ENCODE results near the gene DISC1. TPM values are rescaled to one million over a fixed set of nuclear protein-coding genes. Genes with fewer than 3 reads are reported as not detected.

Gene DISC1
- total and polyA plus RNA-seq, 2 experiments from 2014 or later = 6.5 to 11.5 TPM

GRCh38 chr1:232011961-232012360, 385.4 kb downstream of the DISC1 start:
- H3K9me3 ChIP-seq (ENCODE audit: low read depth) = no peaks in the 10 kb centered on the region
- DNase-seq (ENCODE audit: low read depth in 1 of 2, low spot score in 1 of 2) = no peak
- H3K27ac ChIP-seq = no peak overlapping the region
- H3K27me3 ChIP-seq = no peaks in the 10 kb centered on the region
- peaks cover 23% of the 10 kb centered on the region for H3K4me1 ChIP-seq (ENCODE audit: low read depth)
- no peak for TF ChIP-seq CTCF (IDR thresholded peaks at IDR 0.05; ENCODE audit: low read depth, low read length)
- H3K4me3 ChIP-seq = no peak overlapping the region
- H3K36me3 ChIP-seq = no peaks in the 10 kb centered on the region

GRCh38 chr1:232012773-232013386, 386.3 kb downstream of the DISC1 start:
- Histone ChIP-seq H3K27ac (no peak overlapping the region), H3K4me3 (no peak overlapping the region), H3K4me1 (ENCODE audit: low read depth) (peaks cover 23% of the 10 kb centered on the region), H3K27me3 (no peaks in the 10 kb centered on the region), H3K9me3 (ENCODE audit: low read depth) (no peaks in the 10 kb centered on the region), H3K36me3 (no peaks in the 10 kb centered on the region)
- no peak for TF ChIP-seq CTCF (IDR thresholded peaks at IDR 0.05; ENCODE audit: low read depth, low read length)
- DNase-seq (ENCODE audit: low read depth in 1 of 2, low spot score in 1 of 2) = peak; percentile 30 to 90

GRCh38 chr1:232014941-232015340, 388.4 kb downstream of the DISC1 start:
- no peaks in the 10 kb centered on the region for H3K36me3 ChIP-seq
- H3K27ac ChIP-seq = no peak overlapping the region
- H3K4me1 ChIP-seq (ENCODE audit: low read depth) = peaks cover 23% of the 10 kb centered on the region
- no peaks in the 10 kb centered on the region for H3K9me3 ChIP-seq (ENCODE audit: low read depth)
- no peak overlapping the region for H3K4me3 ChIP-seq
- no peak for TF ChIP-seq CTCF (IDR thresholded peaks at IDR 0.05; ENCODE audit: low read depth, low read length)
- no peaks in the 10 kb centered on the region for H3K27me3 ChIP-seq
- DNase-seq (ENCODE audit: low read depth in 1 of 2, low spot score in 1 of 2) = peak in 1 of 2 donors; percentile 15

- no peak overlapping the region for H3K27ac ChIP-seq
- no peaks in the 10 kb centered on the region for H3K27me3 ChIP-seq
- H3K36me3 ChIP-seq = no peaks in the 10 kb centered on the region
- no peak for TF ChIP-seq CTCF (IDR thresholded peaks at IDR 0.05; ENCODE audit: low read depth, low read length)
- no peaks in the 10 kb centered on the region for H3K9me3 ChIP-seq (ENCODE audit: low read depth)
- no peak overlapping the region for H3K4me3 ChIP-seq
- peaks cover 23% of the 10 kb centered on the region for H3K4me1 ChIP-seq (ENCODE audit: low read depth)
- DNase-seq (ENCODE audit: low read depth in 1 of 2, low spot score in 1 of 2) = no peak
Observed at GRCh38 chr1:232016616-232017015, 390.0 kb downstream of the DISC1 start.

GRCh38 chr1:232017057-232017456, 390.5 kb downstream of the DISC1 start:
- Histone ChIP-seq H3K9me3 (ENCODE audit: low read depth) (no peaks in the 10 kb centered on the region), H3K27ac (no peak overlapping the region), H3K4me3 (no peak overlapping the region), H3K36me3 (no peaks in the 10 kb centered on the region), H3K4me1 (ENCODE audit: low read depth) (peaks cover 23% of the 10 kb centered on the region), H3K27me3 (no peaks in the 10 kb centered on the region)
- no peak for DNase-seq (ENCODE audit: low read depth in 1 of 2, low spot score in 1 of 2)
- TF ChIP-seq CTCF (IDR thresholded peaks at IDR 0.05; ENCODE audit: low read depth, low read length) = no peak
